Transverse colon (tissue), 4 donors: ENCODE measurements around the gene HOXA13.

Source experiments
- EP300 ChIP-seq: sonication (generic); formaldehyde crosslinking; IDR thresholded peaks from one replicate; pipeline ENCODE4 v1.6.1; 2017; ENCODE audit warnings: antibody characterized with exemption, low read depth
- POLR2A ChIP-seq: fragments of 450-650 bp; IDR thresholded peaks from one replicate; pipeline ENCODE4 v1.6.1; 2016; ENCODE audit warnings: antibody characterized with exemption, mild to moderate bottlenecking, moderate library complexity
- POLR2AphosphoS5 ChIP-seq, 3 donors: sonication (generic); formaldehyde crosslinking; IDR thresholded peaks; one replicate each; pipeline ENCODE4 v1.6.1; 2016; ENCODE audit warnings: antibody characterized with exemption in 3 of 3
- TF ChIP-seq, protein P1 (sequence below), 5 experiments: fragments of 200-600 bp in 3 of 5; fragments of 450-650 bp in 2 of 5; sonication (generic) in 3 of 5; IDR thresholded peaks; 1 replicate in 2 of 5; 2 replicates in 3 of 5; pipeline ENCODE4 v1.5.1; 2016 to 2017; ENCODE audit warnings: antibody characterized with exemption in 5 of 5, inconsistent platforms in 3 of 5, mild to moderate bottlenecking in 2 of 5, moderate library complexity in 1 of 5

DNA sequence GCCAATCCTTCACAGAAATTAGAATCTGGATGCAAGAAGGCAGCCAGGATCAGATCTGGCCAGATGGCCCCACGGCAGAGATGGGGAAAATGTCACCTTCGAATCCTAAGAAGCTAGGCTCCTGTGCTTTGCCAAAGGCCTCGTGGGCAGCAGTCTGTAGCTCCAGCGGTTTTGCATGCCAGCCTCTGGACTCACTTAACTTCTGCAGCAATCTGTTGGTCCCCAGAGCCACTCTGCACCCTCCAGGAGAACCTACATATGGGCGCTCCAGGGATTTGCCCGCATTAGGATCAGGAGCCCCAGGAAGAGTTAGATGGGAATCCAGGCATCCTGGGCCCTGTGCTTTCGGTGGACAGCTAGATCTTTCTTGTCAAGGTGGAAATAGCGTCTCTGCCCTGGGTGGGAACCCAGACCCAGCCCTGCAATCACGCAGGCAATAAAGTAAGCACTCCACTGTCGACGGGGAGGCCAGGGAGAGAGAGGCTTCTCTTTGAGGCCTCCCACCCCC, 10.1 kb upstream of the HOXA13 start:
- TF ChIP-seq POLR2A (no peak), POLR2AphosphoS5 (IDR thresholded peaks at IDR 0.05) (no peak), EP300 (no peak)
- TF ChIP-seq, protein P1, sequence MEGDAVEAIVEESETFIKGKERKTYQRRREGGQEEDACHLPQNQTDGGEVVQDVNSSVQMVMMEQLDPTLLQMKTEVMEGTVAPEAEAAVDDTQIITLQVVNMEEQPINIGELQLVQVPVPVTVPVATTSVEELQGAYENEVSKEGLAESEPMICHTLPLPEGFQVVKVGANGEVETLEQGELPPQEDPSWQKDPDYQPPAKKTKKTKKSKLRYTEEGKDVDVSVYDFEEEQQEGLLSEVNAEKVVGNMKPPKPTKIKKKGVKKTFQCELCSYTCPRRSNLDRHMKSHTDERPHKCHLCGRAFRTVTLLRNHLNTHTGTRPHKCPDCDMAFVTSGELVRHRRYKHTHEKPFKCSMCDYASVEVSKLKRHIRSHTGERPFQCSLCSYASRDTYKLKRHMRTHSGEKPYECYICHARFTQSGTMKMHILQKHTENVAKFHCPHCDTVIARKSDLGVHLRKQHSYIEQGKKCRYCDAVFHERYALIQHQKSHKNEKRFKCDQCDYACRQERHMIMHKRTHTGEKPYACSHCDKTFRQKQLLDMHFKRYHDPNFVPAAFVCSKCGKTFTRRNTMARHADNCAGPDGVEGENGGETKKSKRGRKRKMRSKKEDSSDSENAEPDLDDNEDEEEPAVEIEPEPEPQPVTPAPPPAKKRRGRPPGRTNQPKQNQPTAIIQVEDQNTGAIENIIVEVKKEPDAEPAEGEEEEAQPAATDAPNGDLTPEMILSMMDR (IDR thresholded peaks at IDR 0.05), result no peak
